Activated T-cell treated with anti-CD3 and anti-CD28 coated beads, Interleukin-2, amount 50 U/mL, for 24 hours (primary cell): ENCODE results near the gene FAM210A.
A peak's percentile ranks its signal among the peaks of the same experiment; 100 is the strongest.
"Not testable (repeated sequence)": the region's sequence is repeated elsewhere in the genome, so short reads cannot be mapped to it uniquely, and the experiment has no call there.

Experiments used
- DNase-seq: peaks from one replicate; pipeline ENCODE4 v3.0.0-alpha.2; 2020
- H3K27ac Mint-ChIP-seq: 2 replicates; pipeline ENCODE4 v1.8.0; 2020; ENCODE audit warnings: mild to moderate bottlenecking, mixed read lengths
- H3K27me3 Mint-ChIP-seq: 2 replicates; pipeline ENCODE4 v1.8.0; 2020; ENCODE audit warnings: mixed read lengths
- H3K36me3 Mint-ChIP-seq: 2 replicates; pipeline ENCODE4 v1.8.0; 2020; ENCODE audit warnings: low read depth, mixed read lengths
- H3K4me1 Mint-ChIP-seq: 2 replicates; pipeline ENCODE4 v1.8.0; 2020; ENCODE audit warnings: low read depth, mixed read lengths
- H3K4me3 Mint-ChIP-seq: 2 replicates; pipeline ENCODE4 v1.8.0; 2020; ENCODE audit warnings: mild to moderate bottlenecking, moderate library complexity, mixed read lengths
- H3K9me3 Mint-ChIP-seq: 2 replicates; pipeline ENCODE4 v1.8.0; 2020; ENCODE audit warnings: mixed read lengths

The FAM210A gene

DNA sequence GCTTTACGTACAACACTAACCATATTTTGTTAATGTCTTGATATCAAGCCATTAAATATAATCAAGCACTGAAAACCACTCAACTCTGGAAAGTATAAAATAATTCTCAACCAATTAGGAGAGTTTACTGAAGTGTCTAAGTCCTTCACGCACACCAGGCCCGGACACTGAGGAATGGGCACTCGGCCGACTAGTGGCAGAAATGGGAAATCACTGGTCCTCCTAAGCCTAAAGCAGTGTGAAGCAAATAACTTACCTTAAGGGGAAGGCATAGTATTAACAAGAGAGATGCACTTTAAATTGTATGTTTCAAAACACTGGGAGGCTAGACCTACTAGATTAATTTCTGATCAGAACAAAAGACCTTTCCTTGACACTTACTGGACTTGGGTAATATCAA, 45.7 kb downstream of the FAM210A start:
- H3K27me3 Mint-ChIP-seq: no peaks in the 10 kb centered on the region
- no peak overlapping the region for H3K4me3 Mint-ChIP-seq
- H3K4me1 Mint-ChIP-seq: peaks cover 22% of the 10 kb centered on the region
- H3K36me3 Mint-ChIP-seq: peaks cover 33% of the 10 kb centered on the region
- DNase-seq: no peak
- H3K27ac Mint-ChIP-seq: no peak overlapping the region
- H3K9me3 Mint-ChIP-seq: no peaks in the 10 kb centered on the region

DNA sequence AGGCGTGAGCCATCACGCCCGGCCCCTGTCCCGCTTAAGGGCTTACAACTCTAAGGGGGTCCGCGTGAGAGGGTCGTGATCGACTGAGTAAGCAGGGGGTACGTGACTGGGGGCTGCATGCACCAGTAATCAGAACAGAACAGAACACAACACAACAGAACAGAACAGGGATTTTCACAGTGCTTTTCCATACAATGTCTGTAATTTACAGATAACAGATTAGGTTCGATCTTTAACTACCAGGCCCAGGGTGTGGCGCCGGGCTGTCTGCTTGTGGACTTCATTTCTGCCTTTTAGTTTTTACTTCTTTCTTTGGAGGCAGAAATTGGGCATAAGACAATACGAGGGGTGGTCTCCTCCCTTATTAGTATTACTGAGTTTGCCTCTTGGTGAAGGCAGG, 49.0 kb downstream of the FAM210A start:
- Mint-ChIP-seq H3K4me1 (peaks cover 16% of the 10 kb centered on the region), H3K36me3 (peaks cover 27% of the 10 kb centered on the region)
- H3K27ac Mint-ChIP-seq, H3K27me3 Mint-ChIP-seq, H3K9me3 Mint-ChIP-seq, H3K4me3 Mint-ChIP-seq, DNase-seq: not testable (repeated sequence)

DNA sequence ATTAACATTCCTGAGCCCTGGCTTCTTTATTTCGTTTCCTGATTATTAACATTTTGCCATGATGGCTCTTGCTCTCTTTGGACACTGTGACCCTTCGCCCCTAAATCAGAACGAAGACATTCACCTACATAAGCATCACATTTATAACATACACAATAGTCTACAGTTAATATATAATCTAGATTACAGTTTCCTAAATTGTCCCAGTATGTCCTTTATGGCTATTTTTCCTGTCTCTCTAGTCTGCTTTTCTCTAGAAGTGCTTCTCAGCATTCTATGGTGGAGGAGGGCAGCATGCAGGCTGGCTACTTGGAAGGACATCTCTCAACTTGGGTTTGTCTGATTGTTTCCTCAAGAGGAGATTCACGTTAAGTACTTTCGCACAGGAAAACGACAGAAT, 49.9 kb downstream of the FAM210A start:
- Mint-ChIP-seq H3K27me3 (no peaks in the 10 kb centered on the region), H3K4me1 (peaks cover 16% of the 10 kb centered on the region), H3K36me3 (peaks cover 26% of the 10 kb centered on the region), H3K4me3 (no peak overlapping the region), H3K9me3 (no peaks in the 10 kb centered on the region), H3K27ac (no peak overlapping the region)
- DNase-seq: no peak

DNA sequence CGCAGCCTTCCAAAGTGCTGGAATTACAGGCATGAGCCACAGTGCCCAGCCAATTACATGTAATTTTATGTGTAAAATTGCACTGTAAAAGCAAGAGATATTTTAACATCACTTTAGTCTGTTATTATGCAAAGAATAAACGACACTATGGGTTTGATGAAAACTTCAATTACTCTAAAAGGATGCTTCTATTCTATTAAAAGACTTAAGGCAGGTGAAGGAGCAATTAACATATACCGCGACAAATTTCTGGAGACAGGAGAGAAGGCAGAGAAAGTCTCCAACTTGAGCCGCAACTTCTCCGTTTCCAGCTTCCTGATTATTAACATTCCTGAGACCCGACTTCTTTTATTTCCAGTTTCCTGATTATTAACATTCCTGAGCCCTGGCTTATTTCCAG, 53.7 kb downstream of the FAM210A start:
- H3K27me3 Mint-ChIP-seq: no peaks in the 10 kb centered on the region
- H3K4me3 Mint-ChIP-seq: no peak overlapping the region
- peaks cover 38% of the 10 kb centered on the region for H3K36me3 Mint-ChIP-seq
- peaks cover 2% of the 10 kb centered on the region for H3K4me1 Mint-ChIP-seq
- H3K9me3 Mint-ChIP-seq: no peaks in the 10 kb centered on the region
- H3K27ac Mint-ChIP-seq: no peak overlapping the region
- DNase-seq: no peak

DNA sequence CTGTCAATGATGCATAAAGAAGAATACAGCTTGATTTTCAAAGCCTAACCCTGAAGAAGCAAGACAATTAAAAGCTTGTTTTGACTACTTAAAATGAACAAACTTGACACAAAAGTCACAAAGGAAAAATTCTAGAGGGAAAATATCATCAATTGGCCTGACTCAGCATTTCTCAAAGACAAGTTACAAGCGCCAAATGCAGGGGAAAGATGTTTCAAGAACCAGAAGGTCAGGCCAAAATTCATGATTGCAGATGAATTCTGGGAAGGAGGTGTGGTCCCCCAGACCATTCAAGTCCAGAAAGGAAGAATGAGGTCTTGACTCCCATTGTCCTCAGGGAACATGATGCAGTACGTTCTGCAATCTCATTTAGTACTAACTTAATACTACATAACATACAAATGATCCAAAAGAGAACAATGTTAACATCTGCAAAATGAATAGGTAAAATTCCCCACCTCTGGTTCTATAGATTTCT, 64.5 kb downstream of the FAM210A start:
- Mint-ChIP-seq H3K9me3 (no peaks in the 10 kb centered on the region), H3K4me3 (no peak overlapping the region), H3K4me1 (peaks cover 13% of the 10 kb centered on the region), H3K27ac (peak overlapping the region; percentile 52), H3K36me3 (peaks cover 49% of the 10 kb centered on the region), H3K27me3 (no peaks in the 10 kb centered on the region)
- DNase-seq: no peak

DNA sequence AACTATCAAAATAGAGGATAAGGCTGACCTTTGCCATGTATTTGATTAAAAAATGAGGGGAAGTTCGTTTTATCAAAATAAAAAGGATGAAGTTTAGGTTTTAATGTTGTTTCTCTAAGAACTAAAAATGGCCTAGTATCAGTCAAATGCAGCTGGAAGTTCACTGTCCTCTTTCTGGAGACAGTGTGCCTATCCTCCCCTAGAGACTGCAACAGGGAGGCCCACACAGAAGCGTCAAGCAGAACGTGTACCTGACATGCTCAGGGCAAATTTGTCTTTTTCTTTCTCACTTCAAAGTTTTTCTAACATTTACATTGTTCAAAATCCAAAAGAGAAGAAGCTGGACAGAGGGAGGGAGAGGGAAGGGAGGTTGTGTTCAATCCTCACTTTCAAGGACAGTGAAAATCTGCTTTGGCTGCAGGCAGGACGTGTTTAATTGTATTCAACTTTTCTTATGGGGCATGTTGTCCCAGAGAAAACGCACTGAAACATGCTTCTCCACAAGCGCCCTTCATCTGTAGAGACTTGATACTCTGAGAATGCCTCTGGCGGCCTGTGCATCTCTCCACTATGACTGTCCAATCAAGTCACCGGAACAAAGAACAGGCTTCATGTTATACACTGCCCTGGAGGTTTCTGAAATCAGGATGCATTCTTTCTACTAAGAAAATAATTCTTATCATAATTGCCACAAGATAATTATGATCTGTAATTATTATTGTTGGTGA, 65.1 kb downstream of the FAM210A start:
- peaks cover 13% of the 10 kb centered on the region for H3K4me1 Mint-ChIP-seq
- no peaks in the 10 kb centered on the region for H3K9me3 Mint-ChIP-seq
- no peaks in the 10 kb centered on the region for H3K27me3 Mint-ChIP-seq
- DNase-seq: no peak
- H3K27ac Mint-ChIP-seq: no peak overlapping the region
- H3K4me3 Mint-ChIP-seq: no peak overlapping the region
- H3K36me3 Mint-ChIP-seq: peaks cover 43% of the 10 kb centered on the region

DNA sequence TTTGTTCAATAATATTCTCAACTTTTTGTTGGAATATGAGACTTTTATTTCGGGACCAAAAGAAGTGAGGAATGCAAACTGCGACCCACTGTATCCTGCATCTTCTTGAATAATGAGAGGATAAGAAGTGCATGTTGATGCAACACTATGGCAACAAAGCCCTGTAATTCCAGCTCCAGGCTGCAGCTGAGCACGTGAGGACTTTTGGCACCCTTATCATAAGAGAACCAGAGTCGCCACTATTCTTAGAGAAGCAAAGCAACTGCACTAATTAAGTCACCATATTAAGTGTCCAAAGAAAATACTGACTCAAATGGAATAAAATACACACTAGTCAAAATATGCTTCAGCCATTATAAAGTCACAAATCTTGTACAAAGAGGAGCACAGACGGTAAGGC, 65.8 kb downstream of the FAM210A start:
- no peak for DNase-seq
- H3K9me3 Mint-ChIP-seq: no peaks in the 10 kb centered on the region
- H3K4me1 Mint-ChIP-seq: peaks cover 13% of the 10 kb centered on the region
- H3K36me3 Mint-ChIP-seq: peaks cover 38% of the 10 kb centered on the region
- no peak overlapping the region for H3K4me3 Mint-ChIP-seq
- H3K27ac Mint-ChIP-seq: no peak overlapping the region
- no peaks in the 10 kb centered on the region for H3K27me3 Mint-ChIP-seq

DNA sequence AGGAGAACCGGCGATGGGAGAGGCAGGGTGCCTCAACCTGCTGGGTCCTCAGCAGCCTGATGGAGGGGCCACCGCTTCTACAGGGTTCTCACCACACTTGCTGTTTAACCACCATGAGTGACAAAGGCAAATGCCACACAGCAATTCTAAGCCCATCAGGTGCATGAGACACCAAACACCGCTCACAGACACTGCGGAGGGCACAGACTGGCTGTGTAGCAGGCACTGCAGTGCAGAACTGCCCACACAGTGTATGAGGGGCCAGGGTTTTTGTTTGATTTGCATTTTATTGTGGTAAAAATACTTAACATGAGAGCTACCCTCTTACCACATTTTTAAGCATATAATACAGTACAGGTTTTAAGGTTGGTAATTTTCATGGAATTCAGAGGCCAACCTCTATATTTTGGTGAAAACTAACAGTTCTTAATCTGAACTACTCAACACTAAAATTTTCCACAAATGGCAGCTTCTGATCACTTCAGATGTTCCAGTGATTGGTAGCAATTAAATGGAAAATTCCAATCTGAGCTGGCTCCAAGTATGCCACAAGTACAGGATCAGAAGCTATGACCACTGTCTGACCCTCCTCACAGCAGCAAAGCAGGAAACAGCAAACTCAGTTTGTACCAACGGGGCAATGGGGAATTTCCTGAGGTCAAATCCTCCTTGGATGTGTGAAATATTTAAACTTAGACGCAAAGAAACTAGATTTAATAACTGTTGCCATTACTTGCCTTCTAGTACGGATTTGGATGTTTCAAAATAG, 67.7 kb downstream of the FAM210A start:
- Mint-ChIP-seq H3K9me3 (no peaks in the 10 kb centered on the region), H3K27me3 (no peaks in the 10 kb centered on the region), H3K4me1 (peaks cover 13% of the 10 kb centered on the region), H3K27ac (peak overlapping the region; percentile 0), H3K4me3 (no peak overlapping the region), H3K36me3 (peaks cover 22% of the 10 kb centered on the region)
- no peak for DNase-seq

DNA sequence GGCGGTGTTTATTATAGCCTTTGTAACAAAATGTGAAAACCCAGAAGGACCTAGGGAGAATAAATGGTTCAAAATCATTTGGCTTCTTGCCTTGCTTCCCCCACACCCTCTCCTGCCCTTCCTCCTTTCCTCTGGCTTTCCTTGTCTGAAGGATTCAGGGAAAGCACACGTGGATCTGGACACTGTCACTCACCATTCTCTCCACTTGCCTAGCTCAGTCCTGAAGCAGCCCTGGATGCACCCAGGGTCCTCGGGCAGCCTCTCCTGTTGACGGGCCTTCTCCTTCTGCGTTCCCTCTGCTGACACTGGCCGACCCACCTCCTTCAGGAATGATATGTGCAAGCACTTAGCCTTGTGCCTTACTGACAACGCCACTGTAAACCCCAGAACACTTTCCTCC, 68.4 kb downstream of the FAM210A start:
- Mint-ChIP-seq H3K9me3 (no peaks in the 10 kb centered on the region), H3K4me3 (no peak overlapping the region), H3K27me3 (no peaks in the 10 kb centered on the region), H3K36me3 (peaks cover 17% of the 10 kb centered on the region), H3K4me1 (peaks cover 13% of the 10 kb centered on the region), H3K27ac (peak overlapping the region; percentile 10)
- DNase-seq: no peak

DNA sequence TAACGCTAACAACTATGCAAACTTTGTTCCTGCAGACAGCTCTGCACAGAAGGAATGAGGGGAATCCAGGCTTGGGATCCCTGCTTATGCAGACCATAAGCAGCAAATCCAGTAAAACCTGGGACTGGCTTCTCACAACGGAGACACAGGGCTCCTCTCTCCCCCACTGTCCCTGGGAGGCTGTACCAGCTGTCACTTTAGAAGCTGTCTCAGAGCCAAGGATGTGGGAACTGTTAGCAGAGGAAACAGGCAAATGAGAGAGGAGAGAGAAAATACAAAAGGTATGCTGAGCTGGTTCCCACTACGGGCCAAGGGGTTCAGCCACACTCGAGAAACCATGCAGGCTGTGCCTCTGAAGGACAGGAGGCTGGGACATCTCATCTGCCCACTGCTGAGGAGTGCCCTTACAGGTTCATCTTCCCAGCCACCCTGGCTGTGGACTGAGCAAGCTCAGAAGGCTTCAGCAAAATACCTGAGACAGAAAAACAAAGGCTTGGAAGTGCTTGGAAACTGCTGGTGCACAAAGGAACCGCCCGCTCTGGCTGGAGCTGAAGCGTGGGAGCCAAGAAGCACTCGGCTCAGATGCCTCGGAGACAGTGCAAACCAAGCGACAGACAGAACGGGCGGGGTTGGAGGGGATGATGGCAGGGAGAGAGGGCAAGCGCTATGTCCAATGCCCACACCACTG, 72.5 kb downstream of the FAM210A start:
- Mint-ChIP-seq H3K27me3 (no peaks in the 10 kb centered on the region), H3K4me3 (no peak overlapping the region), H3K36me3 (no peaks in the 10 kb centered on the region), H3K9me3 (no peaks in the 10 kb centered on the region), H3K27ac (peak overlapping the region; percentile 35), H3K4me1 (peaks cover 9% of the 10 kb centered on the region)
- DNase-seq: no peak

DNA sequence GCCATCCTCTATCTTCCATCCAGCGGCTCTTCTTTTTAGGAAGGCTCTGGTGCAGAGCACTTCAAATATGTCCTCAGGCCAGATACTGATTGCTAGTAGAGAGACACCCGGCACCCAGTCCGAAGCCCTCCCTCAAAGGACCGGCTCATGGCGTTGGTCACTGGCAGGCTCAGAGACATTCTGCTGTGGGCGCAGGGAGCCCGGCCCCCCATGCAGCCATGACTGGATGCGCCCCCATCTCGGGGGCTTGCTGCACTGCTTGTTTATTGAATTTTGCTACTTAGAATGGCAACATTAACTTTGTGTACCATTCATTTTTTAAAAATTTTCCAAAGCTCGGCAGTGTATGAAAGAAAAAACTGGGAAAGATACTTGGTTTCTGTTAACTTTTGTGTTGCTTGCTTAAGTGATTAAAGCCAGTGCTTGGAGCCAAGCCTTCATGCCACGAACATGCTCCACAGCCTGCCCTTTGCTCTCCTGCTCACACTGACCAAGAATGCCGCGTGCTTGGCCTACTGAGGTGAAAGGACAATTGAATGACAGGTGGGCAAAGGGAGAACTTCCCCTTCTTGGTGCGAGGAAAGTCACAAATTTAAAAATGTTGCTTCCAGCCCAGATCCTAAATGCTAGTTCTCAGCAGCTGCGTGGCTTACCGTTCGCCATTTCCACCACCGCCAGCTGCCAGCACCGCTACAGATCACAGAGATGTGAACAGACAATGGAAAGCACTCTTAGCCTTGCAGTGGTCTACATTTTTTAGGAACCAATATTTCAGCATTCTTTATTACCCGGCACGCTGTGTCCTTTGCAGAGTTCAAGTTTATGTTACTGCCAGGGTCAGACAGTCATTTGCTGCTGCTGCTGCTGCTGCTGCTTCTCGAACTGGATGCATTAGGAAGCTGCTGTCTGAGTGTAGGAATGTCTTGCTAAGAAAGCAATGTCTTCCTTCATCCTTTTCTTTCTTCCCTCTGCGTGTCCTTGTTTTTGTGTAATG, 76.7 kb downstream of the FAM210A start:
- H3K4me1 Mint-ChIP-seq: no peaks in the 10 kb centered on the region
- H3K27ac Mint-ChIP-seq: no peak overlapping the region
- no peaks in the 10 kb centered on the region for H3K27me3 Mint-ChIP-seq
- H3K36me3 Mint-ChIP-seq: peaks cover 23% of the 10 kb centered on the region
- no peaks in the 10 kb centered on the region for H3K9me3 Mint-ChIP-seq
- H3K4me3 Mint-ChIP-seq: no peak overlapping the region
- no peak for DNase-seq

DNA sequence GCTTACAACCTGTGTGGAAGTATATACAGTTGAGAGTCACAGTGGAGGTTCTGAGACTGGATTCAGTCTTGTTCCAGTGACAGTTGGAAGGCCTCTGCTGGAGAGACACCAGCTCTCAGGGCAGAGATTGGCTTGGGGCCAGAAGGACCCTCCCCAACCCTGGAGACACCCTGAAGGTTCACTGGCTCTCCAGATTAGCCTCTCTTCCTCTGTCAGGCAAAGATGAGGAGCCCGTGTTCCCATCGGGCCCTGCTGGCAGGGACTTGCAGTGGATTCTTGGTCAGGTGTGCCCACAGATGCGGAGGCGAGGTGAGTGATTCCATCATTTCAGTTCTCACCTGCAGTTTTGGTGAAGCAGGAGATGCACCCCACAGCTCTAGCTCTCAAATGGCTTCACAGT, 78.6 kb downstream of the FAM210A start:
- no peaks in the 10 kb centered on the region for H3K27me3 Mint-ChIP-seq
- no peak for DNase-seq
- H3K27ac Mint-ChIP-seq: no peak overlapping the region
- no peaks in the 10 kb centered on the region for H3K4me1 Mint-ChIP-seq
- no peak overlapping the region for H3K4me3 Mint-ChIP-seq
- H3K9me3 Mint-ChIP-seq: no peaks in the 10 kb centered on the region
- peaks cover 28% of the 10 kb centered on the region for H3K36me3 Mint-ChIP-seq

DNA sequence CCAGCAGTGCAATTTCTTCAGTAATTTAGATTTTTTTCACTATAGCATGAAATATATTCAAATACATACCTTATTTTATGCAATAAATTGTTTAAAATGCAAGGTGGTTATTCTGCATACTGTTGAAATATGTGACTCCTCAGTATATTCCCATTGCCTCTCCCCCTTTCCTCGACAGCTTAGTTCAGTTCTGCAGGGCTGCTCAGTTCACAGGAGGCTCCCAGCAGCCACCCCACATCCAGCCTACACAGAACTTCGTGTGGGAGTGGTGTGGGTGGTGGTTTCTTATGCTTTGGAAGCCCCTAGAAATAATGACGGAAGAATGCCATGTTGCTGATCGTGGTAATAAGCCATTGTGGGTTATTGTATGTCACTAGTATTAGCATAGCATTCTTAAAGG, 79.7 kb downstream of the FAM210A start:
- peaks cover 28% of the 10 kb centered on the region for H3K36me3 Mint-ChIP-seq
- no peaks in the 10 kb centered on the region for H3K27me3 Mint-ChIP-seq
- no peak overlapping the region for H3K27ac Mint-ChIP-seq
- no peak overlapping the region for H3K4me3 Mint-ChIP-seq
- H3K9me3 Mint-ChIP-seq: no peaks in the 10 kb centered on the region
- no peaks in the 10 kb centered on the region for H3K4me1 Mint-ChIP-seq
- no peak for DNase-seq

DNA sequence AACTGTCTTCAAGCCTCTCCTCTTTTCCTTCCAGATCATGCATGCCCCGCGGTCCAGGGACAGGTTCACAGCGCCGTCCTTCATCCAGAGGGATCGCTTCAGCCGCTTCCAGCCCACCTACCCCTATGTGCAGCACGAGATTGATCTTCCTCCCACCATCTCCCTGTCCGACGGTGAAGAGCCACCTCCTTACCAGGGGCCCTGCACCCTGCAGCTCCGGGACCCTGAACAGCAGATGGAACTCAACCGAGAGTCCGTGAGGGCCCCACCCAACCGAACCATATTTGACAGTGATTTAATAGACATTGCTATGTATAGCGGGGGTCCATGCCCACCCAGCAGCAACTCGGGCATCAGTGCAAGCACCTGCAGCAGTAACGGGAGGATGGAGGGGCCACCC, 81.3 kb downstream of the FAM210A start:
- DNase-seq: no peak
- no peaks in the 10 kb centered on the region for H3K9me3 Mint-ChIP-seq
- H3K27ac Mint-ChIP-seq: no peak overlapping the region
- H3K4me3 Mint-ChIP-seq: no peak overlapping the region
- peaks cover 28% of the 10 kb centered on the region for H3K36me3 Mint-ChIP-seq
- H3K27me3 Mint-ChIP-seq: no peaks in the 10 kb centered on the region
- no peaks in the 10 kb centered on the region for H3K4me1 Mint-ChIP-seq
